Mucosa of descending colon (tissue), 3 donors: ENCODE measurements around the gene MANEAL. TPM values are rescaled to one million over a fixed set of nuclear protein-coding genes. Genes with fewer than 3 reads are reported as not detected.

Experiments
- ATAC-seq: fragments of 200-7000 bp; cut with Tn5 transposase; one replicate; pipeline ENCODE4 v1.9.1; 2020; ENCODE audit warnings: mild to moderate bottlenecking, moderate library complexity
- DNase-seq, 3 donors: peaks; one replicate each; pipeline ENCODE4 v3.0.0-alpha.2; 2020
- H3K36me3 ChIP-seq: fragments of 200-600 bp; one replicate; pipeline ENCODE4 v1.8.0; 2021; ENCODE audit warnings: low read depth, mild to moderate bottlenecking
- H3K4me1 ChIP-seq: fragments of 200-600 bp; one replicate; pipeline ENCODE4 v1.8.0; 2021; ENCODE audit warnings: low read depth, mild to moderate bottlenecking
- H3K4me3 ChIP-seq: fragments of 200-600 bp; one replicate; pipeline ENCODE4 v1.8.0; 2021; ENCODE audit warnings: mild to moderate bottlenecking
- H3K9me3 ChIP-seq: fragments of 200-600 bp; one replicate; pipeline ENCODE4 v1.8.0; 2021; ENCODE audit warnings: mild to moderate bottlenecking
- intact Hi-C, 2 donors: fragments of 100-400 bp; cut with DNase I in 1 of 2; cut with micrococcal nuclease in 1 of 2; formaldehyde crosslinking; loops; one replicate each; pipeline versions ENCODE4 v1.11.0 to v1.11.1; 2022; cut with DNase I, micrococcal nuclease
- total RNA-seq, 3 donors: library from RNA; stranded (reverse); fragmentation: NEBNext Ultra II Directional in 2 of 3; extraction: Animal tissue kit (Norgen Biotek cat#: 25700) in 2 of 3; gene quantifications; one replicate each; pipeline versions ENCODE4 v1.2.1 to v1.2.4, GENCODE V29; 2021 to 2023
- TF ChIP-seq, protein P1 (sequence below): fragments of 200-600 bp; IDR thresholded peaks from one replicate; pipeline ENCODE4 v1.8.0; 2022; ENCODE audit warnings: antibody characterized with exemption, mild to moderate bottlenecking
- donor health status: DM: no; HTN: no; CAD: no; lungs with moderate emphysema.
- donor health status: DM: no; HTN: no; CAD: no.
- donor health status: DM: no; HTN: yes; CAD: no.

MANEAL gene
- total RNA-seq, 3 donors from 2014 or later = 5.4 to 7.6 (median 6.5) TPM

DNA sequence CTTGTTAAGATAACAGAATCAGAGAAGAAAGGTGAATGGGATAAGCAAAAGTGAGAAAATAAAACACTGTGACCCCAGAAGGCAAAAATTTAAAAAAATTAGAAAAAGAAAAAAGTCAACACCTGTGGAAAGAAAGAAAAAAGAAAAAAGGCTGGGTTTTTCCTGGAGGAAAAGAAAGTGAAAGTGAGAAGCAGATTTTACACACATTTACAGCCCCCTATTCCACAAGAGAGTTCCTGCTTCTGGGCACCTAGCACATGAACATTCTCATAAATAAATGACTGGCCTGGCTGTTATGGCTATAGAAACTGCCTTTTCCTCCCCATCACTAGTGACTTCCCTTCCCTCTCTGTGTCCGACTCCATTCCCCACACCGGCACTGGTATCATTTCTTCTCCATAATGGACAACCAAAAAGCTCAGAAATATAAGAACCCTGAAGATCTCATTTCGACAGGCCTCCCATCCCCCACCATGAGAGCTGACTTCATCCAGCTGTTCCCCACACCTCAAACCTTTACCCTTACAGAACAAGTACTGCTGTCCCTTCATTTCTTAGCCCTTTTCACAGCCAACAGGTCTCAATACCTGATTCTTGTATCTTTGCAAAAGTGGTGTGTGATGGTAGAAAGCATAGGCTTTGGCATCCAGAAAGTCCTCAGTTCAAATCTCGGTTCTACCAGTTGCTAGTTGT, 53.1 kb downstream of the MANEAL start:
- peak; percentile 96 for ATAC-seq
- intact Hi-C loops = no loop called here
- H3K9me3 ChIP-seq = no peaks in the 10 kb centered on the region
- TF ChIP-seq, protein P1, sequence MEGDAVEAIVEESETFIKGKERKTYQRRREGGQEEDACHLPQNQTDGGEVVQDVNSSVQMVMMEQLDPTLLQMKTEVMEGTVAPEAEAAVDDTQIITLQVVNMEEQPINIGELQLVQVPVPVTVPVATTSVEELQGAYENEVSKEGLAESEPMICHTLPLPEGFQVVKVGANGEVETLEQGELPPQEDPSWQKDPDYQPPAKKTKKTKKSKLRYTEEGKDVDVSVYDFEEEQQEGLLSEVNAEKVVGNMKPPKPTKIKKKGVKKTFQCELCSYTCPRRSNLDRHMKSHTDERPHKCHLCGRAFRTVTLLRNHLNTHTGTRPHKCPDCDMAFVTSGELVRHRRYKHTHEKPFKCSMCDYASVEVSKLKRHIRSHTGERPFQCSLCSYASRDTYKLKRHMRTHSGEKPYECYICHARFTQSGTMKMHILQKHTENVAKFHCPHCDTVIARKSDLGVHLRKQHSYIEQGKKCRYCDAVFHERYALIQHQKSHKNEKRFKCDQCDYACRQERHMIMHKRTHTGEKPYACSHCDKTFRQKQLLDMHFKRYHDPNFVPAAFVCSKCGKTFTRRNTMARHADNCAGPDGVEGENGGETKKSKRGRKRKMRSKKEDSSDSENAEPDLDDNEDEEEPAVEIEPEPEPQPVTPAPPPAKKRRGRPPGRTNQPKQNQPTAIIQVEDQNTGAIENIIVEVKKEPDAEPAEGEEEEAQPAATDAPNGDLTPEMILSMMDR = no peak
- no peaks in the 10 kb centered on the region for H3K36me3 ChIP-seq
- no peak overlapping the region for H3K4me3 ChIP-seq
- H3K4me1 ChIP-seq = peaks cover 11% of the 10 kb centered on the region
- DNase-seq = peak in 1 of 3 donors; percentile 42

DNA sequence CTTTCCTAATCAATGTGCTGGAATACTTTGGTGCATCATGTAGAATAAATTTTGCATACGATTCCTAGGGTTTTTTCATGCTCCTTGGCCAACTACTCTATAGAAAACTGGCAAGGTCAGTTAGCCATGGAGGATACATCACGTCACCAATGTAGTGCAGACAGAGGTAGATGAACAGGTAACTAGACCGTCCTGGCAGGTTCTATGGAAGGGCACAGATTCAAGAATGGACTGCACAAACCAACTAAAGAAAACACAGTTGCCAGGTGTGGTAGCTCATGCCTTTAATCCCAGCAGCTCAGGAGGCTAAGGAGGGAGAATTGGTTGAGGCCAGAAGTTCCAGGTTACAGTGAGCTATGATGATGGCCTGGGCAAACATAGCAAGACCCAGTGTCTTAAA, 55.8 kb downstream of the MANEAL start:
- no peak for ATAC-seq
- peaks cover 11% of the 10 kb centered on the region for H3K4me1 ChIP-seq
- TF ChIP-seq, protein P1 = no peak
- no peaks in the 10 kb centered on the region for H3K36me3 ChIP-seq
- no peak overlapping the region for H3K4me3 ChIP-seq
- no peaks in the 10 kb centered on the region for H3K9me3 ChIP-seq
- intact Hi-C loops = no loop called here
- DNase-seq = no peak

DNA sequence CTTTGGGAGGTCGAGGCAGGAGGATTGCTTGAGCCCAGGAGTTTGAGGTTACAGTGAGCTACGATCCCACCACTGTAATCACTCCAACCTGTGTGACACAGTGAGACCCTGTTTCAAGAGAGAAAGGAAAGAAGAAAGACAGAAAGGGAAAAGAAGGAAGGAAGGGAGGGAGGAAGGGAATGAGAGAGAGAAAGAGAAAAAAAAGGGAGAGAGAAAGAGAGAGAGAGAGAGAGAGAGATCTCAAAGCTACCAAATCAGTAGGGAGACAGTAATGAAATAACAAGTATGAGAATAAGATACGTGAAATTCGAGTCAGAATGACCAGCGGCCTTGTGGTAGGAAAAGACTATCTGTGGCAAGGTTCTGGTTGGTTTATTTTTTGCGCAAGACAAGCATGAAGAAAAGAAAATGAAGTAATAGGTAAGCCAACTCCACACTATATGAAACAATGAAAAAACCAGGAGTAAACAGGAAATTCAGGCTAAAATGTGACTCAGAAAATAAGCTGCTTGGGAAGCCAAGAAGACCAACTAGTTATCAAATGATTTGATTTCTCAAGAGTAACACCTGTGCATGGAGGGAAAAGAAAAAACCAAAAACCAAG, 56.8 kb downstream of the MANEAL start:
- intact Hi-C loops = no loop called here
- peaks cover 10% of the 10 kb centered on the region for H3K4me1 ChIP-seq
- DNase-seq (no peak), ATAC-seq (no peak)
- no peaks in the 10 kb centered on the region for H3K9me3 ChIP-seq
- H3K4me3 ChIP-seq = no peak overlapping the region
- H3K36me3 ChIP-seq = no peaks in the 10 kb centered on the region
- TF ChIP-seq, protein P1 = no peak

Other genes starting within 250 kb of the MANEAL start
- gene SNIP1, start 239.6 kb upstream of the MANEAL start, total RNA-seq = 10 to 100 TPM; 16.8 to 22.5 (median 21.3) TPM
- 1 to 10 TPM; 3.2 to 9.1 (median 3.6) TPM for gene DNALI1, start 236.9 kb upstream of the MANEAL start, total RNA-seq
- 10 to 100 TPM; 31.2 to 38.4 (median 34.0) TPM for gene GNL2, start 197.9 kb upstream of the MANEAL start, total RNA-seq
- gene RSPO1, start 159.0 kb upstream of the MANEAL start, total RNA-seq = 1 to 10 TPM in 1 of 3 donors, under 1 TPM in 2; 0.12 to 1.7 (median 0.53) TPM
- 10 to 100 TPM in 2 of 3 donors, 1 to 10 TPM in 1; 3.8 to 16.8 (median 10.1) TPM for gene CDCA8, start 101.3 kb upstream of the MANEAL start, total RNA-seq
- gene EPHA10, start 28.7 kb upstream of the MANEAL start, total RNA-seq = 10 to 100 TPM; 45.3 to 74.4 (median 66.0) TPM
- gene C1orf122, start 13.9 kb downstream of the MANEAL start, total RNA-seq = 10 to 100 TPM; 29.2 to 39.0 (median 34.2) TPM
- 10 to 100 TPM; 13.3 to 13.9 (median 13.4) TPM for gene YRDC, start 14.4 kb downstream of the MANEAL start, total RNA-seq
- gene MTF1, start 65.7 kb downstream of the MANEAL start, total RNA-seq = 10 to 100 TPM; 30.6 to 42.8 (median 35.2) TPM
- 10 to 100 TPM; 21.5 to 37.9 (median 28.1) TPM for gene INPP5B, start 153.2 kb downstream of the MANEAL start, total RNA-seq
- gene SF3A3, start 196.2 kb downstream of the MANEAL start, total RNA-seq = 10 to 100 TPM; 38.3 to 47.1 (median 44.7) TPM
- gene FHL3, start 211.7 kb downstream of the MANEAL start, total RNA-seq = 10 to 100 TPM in 1 of 3 donors, 1 to 10 TPM in 2; 2.0 to 34.1 (median 8.7) TPM
- gene UTP11, start 218.9 kb downstream of the MANEAL start, total RNA-seq = 10 to 100 TPM; 13.7 to 35.7 (median 15.3) TPM